ENCODE data around the gene PIKFYVE.

DNA sequence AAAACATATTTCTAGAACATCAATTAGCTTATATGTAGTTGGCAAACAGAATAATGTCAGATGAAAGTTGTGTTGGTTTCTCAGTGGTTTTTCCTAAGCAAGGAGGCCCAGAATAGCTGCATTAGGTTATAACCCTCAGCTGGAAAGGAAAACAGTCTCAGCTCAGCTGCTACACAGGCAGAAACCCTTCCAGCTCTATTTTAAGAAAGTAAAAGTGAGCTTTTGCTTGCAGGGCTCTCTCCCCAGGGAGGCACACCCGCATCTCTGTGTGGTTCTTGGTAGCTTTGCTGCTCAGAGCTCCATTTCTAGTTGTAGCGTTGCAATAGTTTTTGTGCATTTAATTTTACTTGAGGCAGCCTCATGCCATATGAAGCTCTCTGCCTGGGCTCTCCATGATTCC is 54.6 kb downstream of the PIKFYVE start:
- TF ChIP-seq, protein P1, sequence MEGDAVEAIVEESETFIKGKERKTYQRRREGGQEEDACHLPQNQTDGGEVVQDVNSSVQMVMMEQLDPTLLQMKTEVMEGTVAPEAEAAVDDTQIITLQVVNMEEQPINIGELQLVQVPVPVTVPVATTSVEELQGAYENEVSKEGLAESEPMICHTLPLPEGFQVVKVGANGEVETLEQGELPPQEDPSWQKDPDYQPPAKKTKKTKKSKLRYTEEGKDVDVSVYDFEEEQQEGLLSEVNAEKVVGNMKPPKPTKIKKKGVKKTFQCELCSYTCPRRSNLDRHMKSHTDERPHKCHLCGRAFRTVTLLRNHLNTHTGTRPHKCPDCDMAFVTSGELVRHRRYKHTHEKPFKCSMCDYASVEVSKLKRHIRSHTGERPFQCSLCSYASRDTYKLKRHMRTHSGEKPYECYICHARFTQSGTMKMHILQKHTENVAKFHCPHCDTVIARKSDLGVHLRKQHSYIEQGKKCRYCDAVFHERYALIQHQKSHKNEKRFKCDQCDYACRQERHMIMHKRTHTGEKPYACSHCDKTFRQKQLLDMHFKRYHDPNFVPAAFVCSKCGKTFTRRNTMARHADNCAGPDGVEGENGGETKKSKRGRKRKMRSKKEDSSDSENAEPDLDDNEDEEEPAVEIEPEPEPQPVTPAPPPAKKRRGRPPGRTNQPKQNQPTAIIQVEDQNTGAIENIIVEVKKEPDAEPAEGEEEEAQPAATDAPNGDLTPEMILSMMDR (optimal IDR thresholded peaks at IDR 0.05 in 1 of 3, IDR thresholded peaks at IDR 0.05 in 1 of 3, conservative IDR thresholded peaks at IDR 0.05 in 1 of 3; ENCODE audit: extremely low read depth in 1 of 3, insufficient read depth in 2 of 3, low read length in 3 of 3), result no peak
- TF ChIP-seq EZH2 (IDR thresholded peaks at IDR 0.05; ENCODE audit: low read length), result no peak
